ENCODE measurements around the gene KRI1.
A peak's percentile ranks its signal among the peaks of the same experiment; 100 is the strongest.

The KRI1 gene

DNA sequence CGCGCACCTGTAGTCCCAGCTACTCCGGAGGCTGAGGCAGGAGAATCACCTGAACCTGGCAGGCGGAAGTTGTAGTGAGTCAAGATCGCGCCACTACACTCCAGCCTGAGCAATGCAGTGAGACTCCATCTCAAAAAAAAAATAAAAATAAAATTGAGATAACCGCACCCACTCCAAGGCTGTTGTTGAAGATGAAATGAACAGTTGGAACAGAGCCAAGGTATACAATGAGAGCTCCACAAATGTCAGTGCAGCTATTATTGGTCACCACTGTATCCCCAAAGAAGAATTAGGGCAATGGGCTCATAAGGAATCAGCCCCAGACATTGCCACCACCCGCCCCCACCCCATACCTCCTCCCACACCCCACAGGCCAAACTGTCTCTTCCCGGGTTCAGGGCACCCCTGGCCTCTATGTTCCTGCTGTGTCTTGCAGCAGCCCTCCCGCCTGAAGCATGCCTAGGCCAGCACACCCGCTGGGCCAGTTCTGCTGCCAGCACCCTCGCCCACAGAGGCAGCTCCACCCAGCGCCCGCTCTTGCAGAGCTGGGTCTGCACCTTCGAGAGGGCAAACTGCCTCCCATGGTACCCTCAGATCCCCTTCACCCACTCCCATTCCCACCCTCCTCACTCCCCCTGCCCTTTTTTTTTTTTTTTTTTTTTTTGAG lies 45.0 kb downstream of the KRI1 start:
- in situ Hi-C loops (cut with MboI; ENCODE audit: low sequenced_read_pairs, unreplicated experiment): no loop called here
- DNase-seq (ENCODE audit: low spot score): no peak

DNA sequence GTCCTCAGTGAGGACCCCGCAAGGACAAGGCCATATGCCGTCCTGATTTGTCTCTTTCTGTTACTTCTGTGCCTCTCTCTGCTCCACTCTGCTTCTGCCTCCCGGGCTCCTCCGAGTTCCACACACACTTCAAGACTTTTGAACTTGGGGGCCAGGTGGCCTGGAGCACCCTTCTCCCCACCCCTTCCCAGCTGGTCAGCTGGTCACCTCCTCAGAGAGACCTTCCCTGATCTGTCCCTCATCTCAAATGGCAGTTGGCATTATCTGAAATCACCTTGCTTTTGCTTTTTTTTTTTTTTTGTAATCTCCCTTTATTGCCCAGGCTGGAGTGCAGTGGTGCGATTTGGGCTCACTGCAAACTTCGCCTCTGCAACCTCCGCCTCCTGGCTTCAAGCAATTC lies 46.4 kb downstream of the KRI1 start:
- DNase-seq (ENCODE audit: low spot score): no peak
- TF ChIP-seq, protein P1, sequence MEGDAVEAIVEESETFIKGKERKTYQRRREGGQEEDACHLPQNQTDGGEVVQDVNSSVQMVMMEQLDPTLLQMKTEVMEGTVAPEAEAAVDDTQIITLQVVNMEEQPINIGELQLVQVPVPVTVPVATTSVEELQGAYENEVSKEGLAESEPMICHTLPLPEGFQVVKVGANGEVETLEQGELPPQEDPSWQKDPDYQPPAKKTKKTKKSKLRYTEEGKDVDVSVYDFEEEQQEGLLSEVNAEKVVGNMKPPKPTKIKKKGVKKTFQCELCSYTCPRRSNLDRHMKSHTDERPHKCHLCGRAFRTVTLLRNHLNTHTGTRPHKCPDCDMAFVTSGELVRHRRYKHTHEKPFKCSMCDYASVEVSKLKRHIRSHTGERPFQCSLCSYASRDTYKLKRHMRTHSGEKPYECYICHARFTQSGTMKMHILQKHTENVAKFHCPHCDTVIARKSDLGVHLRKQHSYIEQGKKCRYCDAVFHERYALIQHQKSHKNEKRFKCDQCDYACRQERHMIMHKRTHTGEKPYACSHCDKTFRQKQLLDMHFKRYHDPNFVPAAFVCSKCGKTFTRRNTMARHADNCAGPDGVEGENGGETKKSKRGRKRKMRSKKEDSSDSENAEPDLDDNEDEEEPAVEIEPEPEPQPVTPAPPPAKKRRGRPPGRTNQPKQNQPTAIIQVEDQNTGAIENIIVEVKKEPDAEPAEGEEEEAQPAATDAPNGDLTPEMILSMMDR (IDR thresholded peaks at IDR 0.05; ENCODE audit: borderline replicate concordance, control extremely low read depth, extremely low read depth, insufficient read depth, missing control alignments): no peak
- in situ Hi-C loops (cut with MboI; ENCODE audit: low sequenced_read_pairs, unreplicated experiment): no loop called here

More for the DNA sequence above, 45.0 kb downstream of the KRI1 start:
- TF ChIP-seq, protein P1 (IDR thresholded peaks at IDR 0.05; ENCODE audit: borderline replicate concordance, control extremely low read depth, extremely low read depth, insufficient read depth, missing control alignments): no peak

DNA sequence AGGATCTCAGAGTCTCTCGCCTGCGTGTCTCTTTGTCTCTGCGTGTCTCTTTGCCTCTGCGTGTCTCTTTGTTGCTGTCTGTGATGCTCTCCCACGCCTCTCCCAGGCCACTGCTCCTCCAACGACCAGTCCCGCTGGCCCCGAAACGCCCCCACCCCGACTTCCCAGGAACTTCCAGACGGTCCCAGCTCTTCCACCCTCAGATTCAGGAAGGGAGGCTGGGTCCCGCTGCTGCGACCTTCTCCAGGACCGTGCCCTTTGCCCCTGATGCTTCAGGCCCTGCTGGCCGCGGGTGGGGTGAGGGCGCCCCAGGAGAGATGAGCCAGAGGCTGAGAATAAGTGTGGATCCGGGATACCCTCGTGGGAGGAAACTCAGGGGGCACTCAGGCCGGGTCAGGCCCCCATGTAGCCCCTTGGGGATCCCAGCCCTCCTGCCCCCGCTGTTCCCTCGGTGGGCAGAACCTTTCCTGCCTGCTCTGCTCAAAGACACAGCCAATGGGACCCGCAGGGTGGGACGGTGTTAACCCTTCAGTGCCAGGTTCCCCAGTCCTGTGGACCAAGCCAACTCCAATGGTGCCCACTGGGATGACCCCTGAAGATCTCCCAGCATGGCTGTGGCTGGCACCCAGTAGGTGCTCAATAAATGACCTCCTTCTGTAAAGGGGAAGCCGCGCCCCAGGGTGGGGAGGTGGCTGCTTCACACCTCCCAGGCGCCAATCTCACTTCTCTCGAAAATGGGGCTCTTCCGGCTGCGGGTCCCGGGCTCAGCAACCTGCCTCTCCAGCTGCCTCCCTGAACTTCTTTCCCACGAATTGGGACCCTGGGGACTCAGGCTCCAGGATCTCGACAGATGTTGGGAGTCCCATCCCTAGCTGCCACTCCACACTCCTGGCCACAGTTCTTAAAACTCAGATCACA lies 47.1 kb downstream of the KRI1 start:
- TF ChIP-seq, protein P1 (IDR thresholded peaks at IDR 0.05; ENCODE audit: borderline replicate concordance, control extremely low read depth, extremely low read depth, insufficient read depth, missing control alignments): no peak
- in situ Hi-C loops (cut with MboI; ENCODE audit: low sequenced_read_pairs, unreplicated experiment): no loop called here
- peak; percentile 60 for DNase-seq (ENCODE audit: low spot score)

DNA sequence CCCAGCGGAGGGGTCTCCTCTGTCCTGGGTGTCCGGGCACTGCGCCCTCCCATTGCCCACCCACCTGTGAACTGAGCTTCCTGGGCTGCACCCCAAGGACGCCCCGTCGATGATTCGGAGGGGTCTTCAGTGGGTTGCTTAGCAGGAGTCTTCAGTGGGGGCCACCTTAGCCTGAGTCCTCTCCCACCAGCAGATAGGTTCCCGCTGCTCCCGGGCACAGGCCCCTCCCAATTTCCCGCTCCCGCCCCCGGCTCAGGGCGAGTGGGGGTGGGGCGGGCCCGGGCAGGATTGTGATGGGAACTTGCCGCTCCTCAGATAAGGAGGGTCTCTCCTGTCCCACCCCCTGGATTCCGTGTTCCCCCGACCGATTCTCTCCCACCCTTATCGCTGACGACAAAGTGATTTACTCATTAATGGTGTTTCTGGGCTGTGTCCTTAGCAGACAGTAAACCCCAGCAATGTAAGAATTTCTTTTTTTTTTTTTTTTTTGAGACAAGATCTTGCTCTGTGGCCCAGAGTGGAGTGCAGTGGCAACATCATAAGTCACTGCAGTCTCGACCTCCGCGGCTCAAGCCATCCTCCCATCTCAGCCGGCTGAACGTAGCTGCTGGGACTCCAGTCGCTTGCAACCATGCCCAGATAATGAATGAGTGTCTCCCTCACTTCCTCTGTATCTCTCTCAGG lies 47.9 kb downstream of the KRI1 start:
- in situ Hi-C loops (cut with MboI; ENCODE audit: low sequenced_read_pairs, unreplicated experiment): no loop called here
- TF ChIP-seq, protein P1 (IDR thresholded peaks at IDR 0.05; ENCODE audit: borderline replicate concordance, control extremely low read depth, extremely low read depth, insufficient read depth, missing control alignments): no peak
- peak; percentile 45 for DNase-seq (ENCODE audit: low spot score)

DNA sequence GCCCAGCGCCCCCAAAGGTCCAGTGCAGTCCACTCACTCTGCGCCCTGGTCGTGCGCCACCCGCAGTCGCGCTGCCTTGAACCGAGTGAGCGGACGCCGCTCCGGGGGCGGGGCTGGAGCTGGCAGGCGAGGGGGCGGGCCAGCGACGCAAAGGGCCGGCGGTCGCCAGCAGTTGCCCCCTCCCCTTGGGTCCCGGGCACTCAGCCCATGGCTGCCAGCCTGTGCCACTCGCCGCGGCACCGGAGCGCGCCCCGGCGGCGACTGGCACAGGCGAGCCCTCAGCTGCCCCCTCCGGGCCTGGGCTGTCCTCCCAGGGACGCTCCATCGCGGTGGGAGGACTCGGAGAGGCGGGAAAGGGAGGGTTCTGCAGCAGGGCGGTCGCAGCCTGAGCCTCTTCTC lies 48.5 kb downstream of the KRI1 start, which contains the start of gene S1PR5:
Gene S1PR5 (minus strand): TSS at position 87 of the 399 bp plus-strand sequence. CDS start 2,436 bp downstream, outside the sequence.
- TF ChIP-seq, protein P1 (IDR thresholded peaks at IDR 0.05; ENCODE audit: borderline replicate concordance, control extremely low read depth, extremely low read depth, insufficient read depth, missing control alignments): no peak
- in situ Hi-C loops (cut with MboI; ENCODE audit: low sequenced_read_pairs, unreplicated experiment): no loop called here
- peak; percentile 45 for DNase-seq (ENCODE audit: low spot score)

DNA sequence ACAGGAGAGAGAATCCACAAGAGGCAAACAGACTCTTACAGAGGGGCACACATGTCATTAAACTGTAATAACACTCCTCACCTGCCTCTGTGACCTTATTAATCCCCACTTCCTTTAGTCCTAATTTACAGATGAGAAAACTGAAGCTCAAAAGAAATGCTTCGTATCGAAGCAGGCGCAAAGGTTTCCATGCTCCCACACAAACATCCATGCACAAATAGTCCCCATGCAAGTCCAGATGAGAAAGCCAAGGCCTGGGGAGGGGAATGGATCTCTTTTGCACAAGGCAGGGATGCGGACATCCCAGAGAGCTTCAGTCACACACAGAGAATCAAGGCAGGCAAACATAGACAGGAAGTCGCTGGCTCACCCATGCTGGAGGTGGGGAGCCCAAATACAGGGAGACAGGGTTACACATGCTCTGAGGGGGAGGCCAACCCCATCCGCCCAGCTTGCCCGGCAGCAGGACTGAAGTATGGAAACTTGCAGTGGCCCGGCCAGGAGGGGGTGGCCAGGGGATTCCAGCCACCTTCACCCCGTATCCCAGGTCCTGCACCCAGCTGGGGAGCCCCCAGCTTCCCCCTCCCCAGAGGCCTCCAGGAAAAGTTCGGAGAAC lies 49.0 kb downstream of the KRI1 start:
- TF ChIP-seq, protein P1 (IDR thresholded peaks at IDR 0.05; ENCODE audit: borderline replicate concordance, control extremely low read depth, extremely low read depth, insufficient read depth, missing control alignments): no peak
- in situ Hi-C loops (cut with MboI; ENCODE audit: low sequenced_read_pairs, unreplicated experiment): no loop called here
- DNase-seq (ENCODE audit: low spot score): peak; percentile 38
